IPS-20b (cell line): ENCODE results near the gene QKI.
"Not testable (repeated sequence)": the region's sequence is repeated elsewhere in the genome, so short reads cannot be mapped to it uniquely, and the experiment has no call there.

Experiments used
- H3K27ac ChIP-seq: one replicate; pipeline ENCODE4 v1.5.1; 2013; ENCODE audit warnings: low read length
- H3K27me3 ChIP-seq: 2 replicates; pipeline ENCODE4 v1.6.1; 2013; ENCODE audit warnings: mild to moderate bottlenecking, low read length, inconsistent platforms; ENCODE audit not compliant: insufficient read depth
- H3K36me3 ChIP-seq: 2 replicates; pipeline ENCODE4 v1.6.1; 2013; ENCODE audit warnings: low read depth, mild to moderate bottlenecking, inconsistent platforms, low read length, moderate library complexity; ENCODE audit not compliant: insufficient read depth
- H3K4me1 ChIP-seq: 2 replicates; pipeline ENCODE4 v1.6.1; 2013; ENCODE audit warnings: mild to moderate bottlenecking, control low read depth, inconsistent platforms, low read length, moderate library complexity; ENCODE audit not compliant: insufficient read depth
- H3K4me3 ChIP-seq: 2 replicates; pipeline ENCODE4 v1.5.1; 2013; ENCODE audit warnings: mild to moderate bottlenecking, low read length, inconsistent platforms
- H3K9ac ChIP-seq: 2 replicates; pipeline ENCODE4 v1.6.1; 2013; ENCODE audit warnings: low read depth, mild to moderate bottlenecking, inconsistent platforms, low read length, moderate library complexity
- H3K9me3 ChIP-seq: 2 replicates; pipeline ENCODE4 v1.6.1; 2013; ENCODE audit warnings: mild to moderate bottlenecking, low read depth, low read length, inconsistent platforms; ENCODE audit not compliant: insufficient read depth

Gene QKI

GRCh38 chr6:163469459-163469985 is 55.0 kb downstream of the QKI start:
- H3K4me3 ChIP-seq, result no peak overlapping the region
- H3K27me3 ChIP-seq, result no peaks in the 10 kb centered on the region
- H3K27ac ChIP-seq, result no peak overlapping the region
- no peak overlapping the region for H3K9ac ChIP-seq
- no peaks in the 10 kb centered on the region for H3K4me1 ChIP-seq
- H3K36me3 ChIP-seq, result peaks cover 15% of the 10 kb centered on the region; the same call in 1 of the 2 replicates
- H3K9me3 ChIP-seq, result 0 out of 2 replicates have a peak, but pooled peaks cover 2% of the 10 kb centered on the region

- Histone ChIP-seq H3K27me3 (no peaks in the 10 kb centered on the region), H3K36me3 (peaks cover 15% of the 10 kb centered on the region; the same call in 1 of the 2 replicates), H3K4me3 (no peak overlapping the region), H3K9ac (no peak overlapping the region), H3K4me1 (peaks cover 8% of the 10 kb centered on the region; the same call in 1 of the 2 replicates), H3K9me3 (0 out of 2 replicates have a peak, but pooled peaks cover 2% of the 10 kb centered on the region), H3K27ac (no peak overlapping the region)
Observed at GRCh38 chr6:163470611-163471010, 56.1 kb downstream of the QKI start.

- Histone ChIP-seq H3K9ac (no peak overlapping the region), H3K4me1 (peaks cover 26% of the 10 kb centered on the region), H3K9me3 (0 out of 2 replicates have a peak, but pooled peaks cover 2% of the 10 kb centered on the region), H3K36me3 (peaks cover 21% of the 10 kb centered on the region), H3K4me3 (no peak overlapping the region), H3K27me3 (no peaks in the 10 kb centered on the region), H3K27ac (no peak overlapping the region)
Observed at GRCh38 chr6:163474581-163474980, 60.1 kb downstream of the QKI start.

GRCh38 chr6:163476946-163477345 is 62.4 kb downstream of the QKI start:
- H3K27ac ChIP-seq, result peak overlapping the region; percentile 58
- peaks cover 26% of the 10 kb centered on the region for H3K4me1 ChIP-seq
- H3K9me3 ChIP-seq, H3K27me3 ChIP-seq, H3K9ac ChIP-seq: not testable (repeated sequence)
- H3K4me3 ChIP-seq, result peak overlapping the region; percentile 39; the same call in 1 of the 2 replicates
- H3K36me3 ChIP-seq, result peaks cover 15% of the 10 kb centered on the region

GRCh38 chr6:163483107-163483506 is 68.6 kb downstream of the QKI start:
- peaks cover 7% of the 10 kb centered on the region for H3K4me1 ChIP-seq
- H3K9me3 ChIP-seq, result no peaks in the 10 kb centered on the region
- peaks cover 15% of the 10 kb centered on the region for H3K36me3 ChIP-seq
- H3K27me3 ChIP-seq, result no peaks in the 10 kb centered on the region
- no peak overlapping the region for H3K9ac ChIP-seq
- no peak overlapping the region for H3K4me3 ChIP-seq
- H3K27ac ChIP-seq, result no peak overlapping the region

- peaks cover 8% of the 10 kb centered on the region for H3K4me1 ChIP-seq
Observed at GRCh38 chr6:163485388-163485851, 70.9 kb downstream of the QKI start.

GRCh38 chr6:163486821-163487220 is 72.3 kb downstream of the QKI start:
- Histone ChIP-seq H3K27ac (no peak overlapping the region), H3K9me3 (no peaks in the 10 kb centered on the region), H3K27me3 (no peaks in the 10 kb centered on the region), H3K4me3 (no peak overlapping the region), H3K4me1 (peaks cover 8% of the 10 kb centered on the region), H3K36me3 (0 out of 2 replicates have a peak, but pooled peaks cover 3% of the 10 kb centered on the region), H3K9ac (no peak overlapping the region)

More at GRCh38 chr6:163485388-163485851, 70.9 kb downstream of the QKI start:
- Histone ChIP-seq H3K4me3 (no peak overlapping the region), H3K9ac (no peak overlapping the region), H3K9me3 (no peaks in the 10 kb centered on the region), H3K27ac (no peak overlapping the region), H3K27me3 (no peaks in the 10 kb centered on the region), H3K36me3 (peaks cover 9% of the 10 kb centered on the region; the same call in 1 of the 2 replicates)

GRCh38 chr6:163487606-163488005 is 73.1 kb downstream of the QKI start:
- Histone ChIP-seq H3K9ac (no peak overlapping the region), H3K9me3 (no peaks in the 10 kb centered on the region), H3K4me1 (peaks cover 8% of the 10 kb centered on the region), H3K27me3 (no peaks in the 10 kb centered on the region), H3K27ac (no peak overlapping the region), H3K4me3 (no peak overlapping the region), H3K36me3 (0 out of 2 replicates have a peak, but pooled peaks cover 3% of the 10 kb centered on the region)

GRCh38 chr6:163489584-163489983 is 75.1 kb downstream of the QKI start:
- H3K9ac ChIP-seq, result no peak overlapping the region

GRCh38 chr6:163490826-163491577 is 76.5 kb downstream of the QKI start:
- no peaks in the 10 kb centered on the region for H3K27me3 ChIP-seq
- H3K9ac ChIP-seq, result no peak overlapping the region
- H3K4me1 ChIP-seq, result peaks cover 8% of the 10 kb centered on the region
- no peak overlapping the region for H3K4me3 ChIP-seq
- H3K36me3 ChIP-seq, result 0 out of 2 replicates have a peak, but pooled peaks cover 3% of the 10 kb centered on the region
- H3K9me3 ChIP-seq, result no peaks in the 10 kb centered on the region
- no peak overlapping the region for H3K27ac ChIP-seq

More at GRCh38 chr6:163489584-163489983, 75.1 kb downstream of the QKI start:
- H3K9me3 ChIP-seq, result no peaks in the 10 kb centered on the region
- no peak overlapping the region for H3K4me3 ChIP-seq
- H3K27ac ChIP-seq, result no peak overlapping the region
- H3K4me1 ChIP-seq, result peaks cover 8% of the 10 kb centered on the region
- 0 out of 2 replicates have a peak, but pooled peaks cover 3% of the 10 kb centered on the region for H3K36me3 ChIP-seq
- no peaks in the 10 kb centered on the region for H3K27me3 ChIP-seq

- no peaks in the 10 kb centered on the region for H3K27me3 ChIP-seq
- peaks cover 15% of the 10 kb centered on the region for H3K4me1 ChIP-seq
- 0 out of 2 replicates have a peak, but pooled peaks cover 3% of the 10 kb centered on the region for H3K36me3 ChIP-seq
- no peak overlapping the region for H3K4me3 ChIP-seq
- no peak overlapping the region for H3K27ac ChIP-seq
- no peaks in the 10 kb centered on the region for H3K9me3 ChIP-seq
- H3K9ac ChIP-seq, result no peak overlapping the region
Observed at GRCh38 chr6:163491737-163492300, 77.3 kb downstream of the QKI start.
